Osteoblast (primary cell): ENCODE measurements around the gene CSNK1G2. TPM values are rescaled to one million over a fixed set of nuclear protein-coding genes. Genes with fewer than 3 reads are reported as not detected.

ENCODE experiments used
- DNase-seq: peaks from one replicate; pipeline ENCODE4 v3.0.0; 2011; ENCODE audit warnings: low spot score, mixed read lengths; ENCODE audit not compliant: insufficient read length; ENCODE audit errors: missing footprints
- H2AFZ ChIP-seq: 2 replicates; pipeline ENCODE4 v1.6.0; 2011; ENCODE audit warnings: mild to moderate bottlenecking, low read length
- H3K27ac ChIP-seq: 2 replicates; pipeline ENCODE4 v1.5.1; 2011; ENCODE audit warnings: mild to moderate bottlenecking, low read depth, low read length, moderate library complexity
- H3K27me3 ChIP-seq: 2 replicates; pipeline ENCODE4 v1.6.0; 2012; ENCODE audit warnings: mild to moderate bottlenecking, control low read depth, inconsistent platforms, low read length, moderate library complexity; ENCODE audit not compliant: insufficient read depth
- H3K36me3 ChIP-seq: 2 replicates; pipeline ENCODE4 v1.5.1; 2011; ENCODE audit warnings: mild to moderate bottlenecking, low read length, control low read depth, moderate library complexity; ENCODE audit not compliant: insufficient read depth
- H3K4me1 ChIP-seq: 2 replicates; pipeline ENCODE4 v1.5.1; 2011; ENCODE audit warnings: mild to moderate bottlenecking, low read length, control low read depth, moderate library complexity; ENCODE audit not compliant: insufficient read depth
- H3K4me2 ChIP-seq: 2 replicates; pipeline ENCODE4 v1.6.0; 2011; ENCODE audit warnings: mild to moderate bottlenecking, low read length; ENCODE audit not compliant: insufficient read depth
- H3K4me3 ChIP-seq: fragments of 200-600 bp; sonication (generic); 3 replicates; pipeline ENCODE4 v1.5.1; 2012; ENCODE audit warnings: mild to moderate bottlenecking, low read length, inconsistent platforms; ENCODE audit not compliant: insufficient read depth
- H3K79me2 ChIP-seq: 2 replicates; pipeline ENCODE4 v1.6.0; 2012; ENCODE audit warnings: mild to moderate bottlenecking, low read length, control low read depth, inconsistent platforms; ENCODE audit not compliant: insufficient read depth
- H3K9me3 ChIP-seq: 2 replicates; pipeline ENCODE4 v1.5.1; 2011; ENCODE audit warnings: low read depth, low read length, control low read depth
- H4K20me1 ChIP-seq: 2 replicates; pipeline ENCODE4 v1.6.0; 2012; ENCODE audit warnings: mild to moderate bottlenecking, low read length, control low read depth; ENCODE audit not compliant: insufficient read depth
- total RNA-seq: library from RNA; depleted of rRNA; stranded (reverse); fragments of >200 nt; gene quantifications from 2 replicates; pipeline ENCODE4 v1.2.3, GENCODE V29; 2012
- TF ChIP-seq, protein P1 (sequence below): IDR thresholded peaks from 2 replicates; pipeline ENCODE4 v1.5.1; 2011; ENCODE audit warnings: mild to moderate bottlenecking, low read depth, low read length, moderate library complexity; ENCODE audit errors: extremely low read depth

The CSNK1G2 gene
- total RNA-seq, 1 donor: 68.8 TPM

DNA sequence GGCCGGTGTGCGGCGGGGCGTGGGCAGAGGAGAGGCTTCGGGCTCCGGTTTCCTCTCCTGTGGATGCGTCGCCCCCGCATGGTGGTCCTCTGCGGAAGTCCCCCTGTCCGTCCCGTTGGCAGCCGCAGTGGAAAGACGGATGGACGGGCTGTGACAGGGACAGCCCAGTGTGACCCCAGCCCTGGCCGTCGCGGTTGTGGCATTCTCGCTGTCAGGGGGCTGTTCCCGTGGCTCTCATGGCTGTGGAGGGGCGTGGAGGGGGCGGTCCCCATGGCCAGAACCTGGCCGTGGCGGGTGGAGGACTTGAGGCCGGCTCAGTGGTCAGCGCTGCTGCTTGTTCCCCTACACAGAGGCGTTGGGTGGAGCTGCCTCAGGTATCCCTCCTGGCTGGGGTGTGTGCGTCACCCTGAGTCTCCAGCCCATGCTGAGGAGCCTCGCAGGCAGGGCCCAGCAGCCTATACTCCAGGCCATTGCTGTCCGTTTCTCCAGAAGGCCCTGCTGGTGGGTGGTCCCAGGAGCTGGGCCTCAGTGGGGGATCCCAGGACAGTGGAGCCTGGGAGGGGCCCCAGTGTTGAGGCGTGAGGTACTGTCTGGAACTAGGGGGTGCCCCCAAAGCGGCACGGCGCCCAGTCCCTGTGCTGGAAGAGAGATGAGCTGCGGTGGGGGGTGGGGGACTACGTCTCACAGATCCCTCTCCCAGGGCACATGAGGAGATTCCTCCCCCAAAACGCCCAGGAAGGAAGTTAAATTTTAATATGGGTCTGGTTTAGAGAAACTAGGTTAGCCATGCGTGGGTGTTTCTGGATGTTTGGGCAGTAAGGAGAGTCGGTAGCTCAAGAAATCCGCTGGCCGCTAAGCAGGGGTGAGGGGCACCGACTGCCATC, 20.3 kb downstream of the CSNK1G2 start:
- Histone ChIP-seq H3K27me3 (no peaks in the 10 kb centered on the region), H3K79me2 (peaks cover 67% of the 10 kb centered on the region), H3K36me3 (no peaks in the 10 kb centered on the region), H3K9me3 (no peaks in the 10 kb centered on the region), H4K20me1 (peaks cover 35% of the 10 kb centered on the region), H2AFZ (no peak overlapping the region), H3K27ac (no peak overlapping the region), H3K4me3 (no peak overlapping the region), H3K4me1 (no peaks in the 10 kb centered on the region), H3K4me2 (no peak overlapping the region)
- TF ChIP-seq, protein P1, sequence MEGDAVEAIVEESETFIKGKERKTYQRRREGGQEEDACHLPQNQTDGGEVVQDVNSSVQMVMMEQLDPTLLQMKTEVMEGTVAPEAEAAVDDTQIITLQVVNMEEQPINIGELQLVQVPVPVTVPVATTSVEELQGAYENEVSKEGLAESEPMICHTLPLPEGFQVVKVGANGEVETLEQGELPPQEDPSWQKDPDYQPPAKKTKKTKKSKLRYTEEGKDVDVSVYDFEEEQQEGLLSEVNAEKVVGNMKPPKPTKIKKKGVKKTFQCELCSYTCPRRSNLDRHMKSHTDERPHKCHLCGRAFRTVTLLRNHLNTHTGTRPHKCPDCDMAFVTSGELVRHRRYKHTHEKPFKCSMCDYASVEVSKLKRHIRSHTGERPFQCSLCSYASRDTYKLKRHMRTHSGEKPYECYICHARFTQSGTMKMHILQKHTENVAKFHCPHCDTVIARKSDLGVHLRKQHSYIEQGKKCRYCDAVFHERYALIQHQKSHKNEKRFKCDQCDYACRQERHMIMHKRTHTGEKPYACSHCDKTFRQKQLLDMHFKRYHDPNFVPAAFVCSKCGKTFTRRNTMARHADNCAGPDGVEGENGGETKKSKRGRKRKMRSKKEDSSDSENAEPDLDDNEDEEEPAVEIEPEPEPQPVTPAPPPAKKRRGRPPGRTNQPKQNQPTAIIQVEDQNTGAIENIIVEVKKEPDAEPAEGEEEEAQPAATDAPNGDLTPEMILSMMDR: no peak
- no peak for DNase-seq

DNA sequence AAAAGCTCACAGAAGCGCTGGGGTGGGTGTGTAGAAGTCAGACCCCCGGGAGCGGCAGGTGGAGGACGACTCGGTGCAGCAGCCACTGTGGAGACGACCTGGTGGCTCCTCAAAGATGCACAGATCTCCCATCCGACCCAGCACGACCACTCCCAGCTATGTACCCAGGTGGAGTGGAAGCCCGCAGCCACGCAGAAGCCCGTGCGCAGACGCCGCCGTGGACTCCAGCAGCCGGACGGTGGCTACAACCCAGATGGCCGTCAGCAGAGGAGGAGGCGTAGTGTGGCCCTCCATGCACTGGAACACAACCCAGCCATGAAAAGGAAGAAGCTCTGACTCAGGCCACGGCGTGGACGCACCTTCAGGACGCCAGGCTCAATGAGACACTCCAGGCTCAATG, 21.7 kb downstream of the CSNK1G2 start:
- Histone ChIP-seq H3K36me3 (no peaks in the 10 kb centered on the region), H3K4me1 (no peaks in the 10 kb centered on the region), H3K27me3 (no peaks in the 10 kb centered on the region), H3K9me3 (no peaks in the 10 kb centered on the region), H3K4me2 (no peak overlapping the region), H3K4me3 (no peak overlapping the region), H3K27ac (no peak overlapping the region), H4K20me1 (peaks cover 33% of the 10 kb centered on the region), H2AFZ (no peak overlapping the region), H3K79me2 (peaks cover 59% of the 10 kb centered on the region)
- TF ChIP-seq, protein P1: no peak
- DNase-seq: no peak

DNA sequence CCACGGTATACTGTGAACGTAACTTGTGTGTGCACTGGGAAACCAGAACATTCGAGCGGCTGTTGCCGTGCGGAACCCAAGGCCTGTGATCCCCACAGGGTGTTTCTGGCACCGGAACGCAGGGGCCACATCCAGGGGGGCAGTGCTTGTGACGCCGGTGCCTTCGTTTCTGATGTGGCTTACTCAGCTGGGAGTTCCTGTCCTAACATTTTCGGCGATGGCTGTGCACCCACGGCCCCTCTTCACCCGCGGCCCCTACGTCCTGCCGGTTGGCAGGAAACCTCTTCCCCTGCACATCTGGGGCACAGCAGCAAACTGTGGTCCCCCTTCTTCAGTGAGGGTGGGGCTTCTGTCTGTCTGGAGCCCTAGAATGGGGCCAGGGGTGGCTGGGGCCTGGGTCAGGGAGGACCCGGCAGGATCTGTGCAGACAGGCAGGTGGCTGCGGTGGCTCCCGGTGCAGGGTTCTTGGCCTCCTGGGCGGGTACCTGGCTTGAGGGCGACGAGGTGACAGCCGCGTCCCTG, 26.2 kb downstream of the CSNK1G2 start:
- Histone ChIP-seq H3K9me3 (no peaks in the 10 kb centered on the region), H2AFZ (no peak overlapping the region), H3K4me1 (no peaks in the 10 kb centered on the region), H3K4me2 (no peak overlapping the region), H4K20me1 (peaks cover 43% of the 10 kb centered on the region), H3K27me3 (no peaks in the 10 kb centered on the region), H3K4me3 (no peak overlapping the region), H3K79me2 (peaks cover 50% of the 10 kb centered on the region), H3K36me3 (no peaks in the 10 kb centered on the region), H3K27ac (no peak overlapping the region)
- DNase-seq: no peak
- TF ChIP-seq, protein P1: no peak
